Pancreas (tissue), 10 donors: Measurements from ENCODE around the gene PPID. TPM values are rescaled to one million over a fixed set of nuclear protein-coding genes. Genes with fewer than 3 reads are reported as not detected.
A peak's percentile ranks its signal among the peaks of the same experiment; 100 is the strongest.

Source experiments
- ATAC-seq, 4 donors: fragments of 200-7000 bp; cut with Tn5 transposase; one replicate each; pipeline versions ENCODE4 v1.8.0 to v1.9.1; 2020; ENCODE audit warnings: mild to moderate bottlenecking in 4 of 4, moderate library complexity in 4 of 4
- DNase-seq, 6 donors: peaks; one replicate each; pipeline ENCODE4 v3.0.0-alpha.2; 2020
- FAIRE-seq: peaks from 2 replicates; lab custom pipeline; 2012; peaks lifted over from hg19 to GRCh38; lab: Jason Lieb, UNC
- H3K27ac ChIP-seq, 4 donors: fragments of 200-600 bp; sonication (generic); 1 replicate in 3 of 4; 2 replicates in 1 of 4; pipeline versions ENCODE4 v1.5.0 to v1.8.0; 2020
- H3K27me3 ChIP-seq, 4 donors: fragments of 200-600 bp; one replicate each; pipeline ENCODE4 v1.8.0; 2021
- H3K36me3 ChIP-seq, 3 donors: fragments of 200-600 bp; sonication (generic) in 1 of 3; one replicate each; pipeline versions ENCODE4 v1.5.0 to v1.8.0; 2020 to 2021
- H3K4me1 ChIP-seq, 3 donors: fragments of 200-600 bp; one replicate each; pipeline ENCODE4 v1.8.0; 2021
- H3K4me3 ChIP-seq, 4 donors: fragments of 200-600 bp; sonication (generic) in 2 of 4; one replicate each; pipeline versions ENCODE4 v1.5.0 to v1.8.0; 2020 to 2021
- H3K9me3 ChIP-seq, 4 donors: fragments of 200-600 bp; one replicate each; pipeline ENCODE4 v1.8.0; 2021
- CTCF ChIP-seq, 4 donors: fragments of 200-600 bp; sonication (generic) in 3 of 4; IDR thresholded peaks; one replicate each; pipeline versions ENCODE4 v1.5.0 to v1.8.0; 2021; ENCODE audit warnings: antibody characterized with exemption in 4 of 4
- WGBS, 2 donors: extraction: QIAGEN DNeasy Blood & Tissue Kit; methylation state at CpG; one replicate each; pipeline ENCODE4 v1.1.7; 2013; 5-methylcytosine and 5-hydroxymethylcytosine counted together
- intact Hi-C, 3 donors: fragments of 100-400 bp; cut with DNase I; formaldehyde crosslinking; loops; one replicate each; pipeline versions ENCODE4 v1.11.1 to v1.14.2; 2022
- polyA plus RNA-seq, 2 donors: library from polyadenylated mRNA; stranded (reverse); fragments of 200-250 nt; gene quantifications; one replicate each; pipeline ENCODE4 v1.2.3, GENCODE V29; 2013
- total RNA-seq, 6 donors: library from RNA; stranded (reverse); fragmentation: NEBNext Ultra II Directional in 4 of 6; extraction: Animal tissue kit (Norgen Biotek cat#: 25700) in 4 of 6; gene quantifications; one replicate each; pipeline versions ENCODE4 v1.2.1 to v1.2.4, GENCODE V29; 2021 to 2023
- donor health status: healthy with polysubstance abuse.
- donor health status: DM: no; HTN: no; CAD: no; lungs with moderate emphysema.
- donor health status: DM: no; HTN: no; CAD: no.
- donor health status: control.
- donor health status: control.
- donor health status: Bipolar disorder and iron deficiency.
- donor health status: DM: yes; HTN: yes; CAD: no.
- donor health status: DM: no; HTN: no; CAD: no.
- donor health status: DM: no; HTN: no; CAD: no.
- donor health status: DM: yes; HTN: yes; CAD: no.

Gene PPID
- total and polyA plus RNA-seq, 8 donors: 5.6 to 14.5 (median 8.3) TPM

GRCh38 chr4:158768555-158769174 lies 45.5 kb upstream of the PPID start, which contains the start of gene FNIP2:
Gene FNIP2, plus strand, starts transcription at chr4:158769026. Its CDS starts 187 bp downstream, at chr4:158769213.
- WGBS, 2 donors: 0 to 1% methylated on average over 80 to 88 of the region's 88 CpGs
- intact Hi-C loops: no loop called here

GRCh38 chr4:158767451-158767850 lies 44.3 kb upstream of the PPID start:
- Histone ChIP-seq H3K27ac (no peak overlapping the region), H3K27me3 (no peaks in the 10 kb centered on the region), H3K4me3 (peak overlapping the region in 1 of 4 donors; percentile 81), H3K36me3 (no peaks in the 10 kb centered on the region), H3K4me1 (peaks cover 18% of the 10 kb centered on the region in 3 donors), H3K9me3 (no peaks in the 10 kb centered on the region)
- 37 to 44% methylated on average over 2 of the region's 2 CpGs for WGBS, 2 donors
- DNase-seq (no peak), FAIRE-seq (no peak), ATAC-seq (no peak)
- intact Hi-C loops: no loop called here
- no peak for TF ChIP-seq CTCF (IDR thresholded peaks at IDR 0.05)

More at GRCh38 chr4:158768555-158769174, 45.5 kb upstream of the PPID start, which contains the start of gene FNIP2:
- FAIRE-seq (no peak), DNase-seq (peak; percentile 82 to 92 (median 85)), ATAC-seq (peak; percentile 91 to 96 (median 94))
- H3K9me3 ChIP-seq: no peaks in the 10 kb centered on the region
- H3K36me3 ChIP-seq: no peaks in the 10 kb centered on the region
- peak within 1 kb of the TSS; percentile 85 to 91 (median 88) for H3K27ac ChIP-seq
- TF ChIP-seq CTCF (IDR thresholded peaks at IDR 0.05): no peak
- H3K4me3 ChIP-seq: peak within 1 kb of the TSS; percentile 79 to 86 (median 80)
- no peaks in the 10 kb centered on the region for H3K27me3 ChIP-seq
- peaks cover 19 to 24% (median 20%) of the 10 kb centered on the region in 3 donors for H3K4me1 ChIP-seq

GRCh38 chr4:158766434-158767044 lies 43.3 kb upstream of the PPID start:
- TF ChIP-seq CTCF (IDR thresholded peaks at IDR 0.05): no peak
- no peak overlapping the region for H3K4me3 ChIP-seq
- no peaks in the 10 kb centered on the region for H3K36me3 ChIP-seq
- FAIRE-seq (no peak), ATAC-seq (no peak), DNase-seq (no peak)
- intact Hi-C loops: no loop called here
- H3K27ac ChIP-seq: no peak overlapping the region
- H3K9me3 ChIP-seq: no peaks in the 10 kb centered on the region
- no peaks in the 10 kb centered on the region for H3K27me3 ChIP-seq
- WGBS, 2 donors: 88% methylated on average over 6 of the region's 6 CpGs
- H3K4me1 ChIP-seq: peaks cover 10 to 15% (median 11%) of the 10 kb centered on the region in 3 donors

GRCh38 chr4:158763462-158763861 lies 40.3 kb upstream of the PPID start:
- Histone ChIP-seq H3K4me3 (no peak overlapping the region), H3K9me3 (no peaks in the 10 kb centered on the region), H3K36me3 (no peaks in the 10 kb centered on the region), H3K27ac (no peak overlapping the region), H3K4me1 (no peaks in the 10 kb centered on the region), H3K27me3 (no peaks in the 10 kb centered on the region)
- ATAC-seq (no peak), DNase-seq (no peak), FAIRE-seq (no peak)
- TF ChIP-seq CTCF (IDR thresholded peaks at IDR 0.05): no peak
- intact Hi-C loops: no loop called here
- WGBS, 2 donors: 45% methylated on average over 2 of the region's 2 CpGs

- H3K27ac ChIP-seq: no peak overlapping the region
- FAIRE-seq (no peak), DNase-seq (no peak), ATAC-seq (no peak)
- no peaks in the 10 kb centered on the region for H3K36me3 ChIP-seq
- no peaks in the 10 kb centered on the region for H3K4me1 ChIP-seq
- intact Hi-C loops: no loop called here
- no peaks in the 10 kb centered on the region for H3K9me3 ChIP-seq
- H3K27me3 ChIP-seq: no peaks in the 10 kb centered on the region
- no peak for TF ChIP-seq CTCF (IDR thresholded peaks at IDR 0.05)
- H3K4me3 ChIP-seq: no peak overlapping the region
- WGBS, 2 donors: 67 to 73% methylated on average over 4 of the region's 4 CpGs
These were observed 39.4 kb upstream of the PPID start for GRCh38 chr4:158762553-158762952.
